Sigmoid colon (tissue), 7 donors: ENCODE results near the gene STRIP2. TPM values are rescaled to one million over a fixed set of nuclear protein-coding genes. Genes with fewer than 3 reads are reported as not detected.

Source experiments
- DNase-seq: peaks from one replicate; pipeline ENCODE4 v3.0.0-alpha.2; 2019
- H3K27ac ChIP-seq, 4 donors: fragments of 200-600 bp; sonication (generic); one replicate each; pipeline ENCODE4 v1.5.1; 2016 to 2019; ENCODE audit warnings: mild to moderate bottlenecking in 1 of 4
- H3K27me3 ChIP-seq, 3 donors: fragments of 200-600 bp; sonication (generic); one replicate each; pipeline ENCODE4 v1.5.1; 2019; ENCODE audit warnings: mild to moderate bottlenecking in 1 of 3
- H3K36me3 ChIP-seq, 4 donors: fragments of 200-600 bp; sonication (generic); one replicate each; pipeline ENCODE4 v1.5.1; 2016 to 2019
- H3K4me1 ChIP-seq, 4 donors: fragments of 200-600 bp; sonication (generic); one replicate each; pipeline ENCODE4 v1.5.1; 2017 to 2019
- H3K4me3 ChIP-seq, 4 donors: fragments of 200-600 bp; sonication (generic); one replicate each; pipeline ENCODE4 v1.5.1; 2017 to 2019; ENCODE audit warnings: mild to moderate bottlenecking in 2 of 4, moderate library complexity in 1 of 4
- H3K9me3 ChIP-seq, 4 donors: fragments of 200-600 bp in 3 of 4; sonication (generic) in 3 of 4; one replicate each; pipeline versions ENCODE4 v1.5.1 to v1.6.1; 2013 to 2019
- CTCF ChIP-seq, 4 experiments: fragments of 450-650 bp in 3 of 4; fragments of 200-600 bp in 1 of 4; IDR thresholded peaks; one replicate each; pipeline ENCODE4 v1.5.1; 2016 to 2019; ENCODE audit warnings: antibody characterized with exemption in 4 of 4, mild to moderate bottlenecking in 3 of 4, moderate library complexity in 2 of 4
- EP300 ChIP-seq, 4 donors: sonication (generic); formaldehyde crosslinking; IDR thresholded peaks; one replicate each; pipeline ENCODE4 v1.6.1; 2017; ENCODE audit warnings: antibody characterized with exemption in 4 of 4
- POLR2A ChIP-seq, 2 donors: fragments of 450-650 bp; IDR thresholded peaks; one replicate each; pipeline ENCODE4 v1.6.1; 2016; ENCODE audit warnings: antibody characterized with exemption in 2 of 2, mild to moderate bottlenecking in 2 of 2, moderate library complexity in 2 of 2
- POLR2AphosphoS5 ChIP-seq, 4 donors: sonication (generic); formaldehyde crosslinking; IDR thresholded peaks; one replicate each; pipeline ENCODE4 v1.6.1; 2017; ENCODE audit warnings: antibody characterized with exemption in 4 of 4
- WGBS, 2 donors: extraction: QIAGEN DNeasy Blood & Tissue Kit; methylation state at CpG; one replicate each; pipeline ENCODE4 v1.1.7; 2013; 5-methylcytosine and 5-hydroxymethylcytosine counted together
- intact Hi-C: fragments of 100-400 bp; cut with DNase I; formaldehyde crosslinking; loops from one replicate; pipeline ENCODE4 v1.15.1; 2023
- polyA plus RNA-seq, 3 donors: library from polyadenylated mRNA; stranded (reverse); fragments of 200-250 nt; gene quantifications; one replicate each; pipeline ENCODE4 v1.2.3, GENCODE V29; 2013
- total RNA-seq, 4 donors: library from RNA; depleted of rRNA; stranded (reverse); fragments of >200 nt; gene quantifications; one replicate each; pipeline ENCODE4 v1.1.0, GENCODE V29; 2016
- donor health status: healthy with polysubstance abuse.
- donor health status: Bipolar disorder and iron deficiency.
- donor health status: healthy.

STRIP2 gene
- total and polyA plus RNA-seq, 7 donors = 0.49 to 4.4 (median 1.0) TPM; not detected in 1

DNA sequence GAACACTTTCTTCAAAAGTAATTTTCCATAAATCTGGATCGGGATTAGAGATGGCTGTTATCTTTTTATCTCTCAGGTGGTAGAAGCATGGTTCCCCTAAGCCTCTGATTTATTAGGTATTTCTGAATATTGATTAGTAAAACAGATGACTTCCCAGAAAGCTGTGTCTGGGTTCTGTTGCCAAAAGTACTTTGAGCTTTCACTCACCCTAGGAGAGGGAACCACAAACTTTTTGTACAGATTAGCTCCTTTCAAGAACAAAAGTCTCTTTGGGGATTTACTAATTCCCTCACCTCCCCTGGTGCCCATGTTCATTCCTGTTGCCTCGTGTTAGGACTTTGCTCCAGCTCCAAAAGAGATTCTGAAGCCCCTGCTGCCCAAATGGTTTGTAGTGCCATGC lies 46.7 kb upstream of the STRIP2 start:
- TF ChIP-seq POLR2A (IDR thresholded peaks at IDR 0.05) (no peak), EP300 (IDR thresholded peaks at IDR 0.05) (no peak), POLR2AphosphoS5 (IDR thresholded peaks at IDR 0.05) (no peak), CTCF (IDR thresholded peaks at IDR 0.05) (no peak)
- no peaks in the 10 kb centered on the region for H3K9me3 ChIP-seq
- peaks cover 0 to 5% (median 0%) of the 10 kb centered on the region in 4 donors for H3K4me1 ChIP-seq
- 92 to 94% methylated on average over 2 of the region's 2 CpGs for WGBS, 2 donors
- no peak overlapping the region for H3K4me3 ChIP-seq
- H3K36me3 ChIP-seq = peaks cover 0 to 14% (median 2%) of the 10 kb centered on the region in 4 donors
- H3K27ac ChIP-seq = no peak overlapping the region
- no peaks in the 10 kb centered on the region for H3K27me3 ChIP-seq
- intact Hi-C loops = no loop called here
- no peak for DNase-seq

DNA sequence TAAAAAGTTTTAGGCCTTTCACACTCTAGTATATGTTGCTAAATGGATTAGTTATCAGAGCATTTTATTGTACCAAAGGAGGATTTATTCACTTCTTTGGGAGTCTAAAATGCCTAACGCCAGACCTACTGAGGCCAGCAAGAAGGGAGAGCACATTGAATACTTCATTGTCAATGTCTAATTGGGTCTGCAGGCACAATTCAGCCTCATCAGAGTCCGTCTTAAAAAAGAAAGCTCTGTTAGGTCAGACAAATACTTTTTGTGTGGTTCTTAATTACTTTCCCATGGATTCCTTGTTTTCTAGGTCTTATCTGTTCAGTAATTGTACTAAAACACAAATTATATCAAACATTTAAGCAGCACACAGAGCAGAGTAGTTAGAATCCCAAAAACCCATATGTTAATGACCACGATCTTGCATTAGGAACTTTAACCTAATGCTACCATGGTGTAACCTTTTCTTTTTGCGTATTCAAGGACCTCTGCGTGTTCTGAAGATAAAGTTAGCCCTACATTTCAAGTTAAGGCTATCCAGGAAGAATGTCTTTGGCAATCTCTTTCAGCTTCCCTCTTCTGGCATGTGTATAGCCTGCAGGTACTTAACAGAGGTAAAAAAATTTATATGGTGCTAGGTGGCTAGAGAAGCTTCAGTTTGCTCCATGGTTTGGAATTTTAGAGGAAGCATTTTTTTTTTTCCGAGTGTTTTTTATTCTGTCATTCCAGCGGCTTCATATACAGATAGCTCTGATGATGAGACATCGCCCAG lies 45.7 kb upstream of the STRIP2 start:
- TF ChIP-seq POLR2A (IDR thresholded peaks at IDR 0.05) (no peak), CTCF (IDR thresholded peaks at IDR 0.05) (no peak), EP300 (IDR thresholded peaks at IDR 0.05) (no peak), POLR2AphosphoS5 (IDR thresholded peaks at IDR 0.05) (no peak)
- 94 to 96% methylated on average over 8 of the region's 8 CpGs for WGBS, 2 donors
- Histone ChIP-seq H3K4me3 (no peak overlapping the region), H3K4me1 (peaks cover 0 to 5% (median 0%) of the 10 kb centered on the region in 4 donors), H3K36me3 (peaks cover 0 to 14% (median 2%) of the 10 kb centered on the region in 4 donors), H3K27me3 (no peaks in the 10 kb centered on the region), H3K9me3 (no peaks in the 10 kb centered on the region), H3K27ac (no peak overlapping the region)
- intact Hi-C loops = no loop called here
- DNase-seq = no peak

- intact Hi-C loops = no loop called here
- no peak for DNase-seq
- WGBS, 2 donors = 65 to 82% methylated on average over 1 of the region's 1 CpG
- Histone ChIP-seq H3K27ac (no peak overlapping the region), H3K27me3 (no peaks in the 10 kb centered on the region), H3K36me3 (peaks cover 0 to 14% (median 2%) of the 10 kb centered on the region in 4 donors), H3K4me3 (no peak overlapping the region), H3K4me1 (peaks cover 0 to 7% (median under 1%) of the 10 kb centered on the region in 4 donors), H3K9me3 (no peaks in the 10 kb centered on the region)
- TF ChIP-seq POLR2A (IDR thresholded peaks at IDR 0.05) (no peak), EP300 (IDR thresholded peaks at IDR 0.05) (no peak), CTCF (IDR thresholded peaks at IDR 0.05) (no peak), POLR2AphosphoS5 (IDR thresholded peaks at IDR 0.05) (no peak)
Observed at GRCh38 chr7:129389829-129390228, 44.4 kb upstream of the STRIP2 start.

DNA sequence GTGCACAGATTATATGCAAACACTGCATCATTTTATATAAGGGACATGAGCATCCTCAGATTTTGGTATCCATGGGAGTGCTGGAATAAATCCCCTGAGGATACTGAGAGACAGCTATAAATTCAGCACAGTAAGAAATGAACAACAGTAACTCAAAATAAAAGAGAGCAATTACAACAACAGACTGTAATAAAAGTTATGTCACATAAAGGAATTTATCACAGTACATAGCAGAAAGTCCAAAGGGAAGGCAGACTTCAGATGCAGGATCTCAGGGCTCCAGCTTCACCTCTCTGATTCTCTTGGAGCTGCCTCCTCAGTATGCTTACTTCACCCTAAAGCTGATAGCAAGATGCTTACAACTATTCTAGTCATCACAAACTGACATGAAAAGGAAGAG lies 43.9 kb upstream of the STRIP2 start:
- Histone ChIP-seq H3K36me3 (peaks cover 0 to 14% (median 2%) of the 10 kb centered on the region in 4 donors), H3K4me3 (no peak overlapping the region), H3K9me3 (no peaks in the 10 kb centered on the region), H3K4me1 (peaks cover 0 to 12% (median 3%) of the 10 kb centered on the region in 4 donors), H3K27ac (no peak overlapping the region), H3K27me3 (no peaks in the 10 kb centered on the region)
- TF ChIP-seq CTCF (IDR thresholded peaks at IDR 0.05) (no peak), POLR2A (IDR thresholded peaks at IDR 0.05) (no peak), EP300 (IDR thresholded peaks at IDR 0.05) (no peak), POLR2AphosphoS5 (IDR thresholded peaks at IDR 0.05) (no peak)
- no peak for DNase-seq
- intact Hi-C loops = no loop called here
